Stimulated activated CD4-positive, alpha-beta T cell treated with anti-CD3 and anti-CD28 coated beads, Interleukin-2, amount 100 ng/mL, for 4 hours (primary cell): ENCODE data around the gene GORASP2.

ENCODE experiments used
- DNase-seq: peaks from one replicate; pipeline ENCODE4 v3.0.0-alpha.2; 2020; ENCODE audit warnings: low read depth

Gene GORASP2

GRCh38 chr2:170999654-171000053 is 70.6 kb downstream of the GORASP2 start:
- no peak for DNase-seq

- DNase-seq = no peak
These were observed 75.3 kb downstream of the GORASP2 start for GRCh38 chr2:171004363-171004762.

- no peak for DNase-seq
These were observed 75.8 kb downstream of the GORASP2 start for GRCh38 chr2:171004833-171005232.

- DNase-seq = no peak
These were observed 79.6 kb downstream of the GORASP2 start for GRCh38 chr2:171008550-171009205.

GRCh38 chr2:171009386-171009785 is 80.3 kb downstream of the GORASP2 start:
- no peak for DNase-seq

GRCh38 chr2:171013851-171014250 is 84.8 kb downstream of the GORASP2 start:
- no peak for DNase-seq

- DNase-seq = no peak
These were observed 87.1 kb downstream of the GORASP2 start for GRCh38 chr2:171016125-171016524.
